IMR-90 (cell line): Measurements from ENCODE around the gene SMC4. TPM values are rescaled to one million over a fixed set of nuclear protein-coding genes. Genes with fewer than 3 reads are reported as not detected.

Experiments used
- ATAC-seq: fragments of 200-7000 bp; cut with Tn5 transposase; 2 replicates; pipeline ENCODE4 v1.9.1; 2020; ENCODE audit warnings: low read depth, mild to moderate bottlenecking, moderate library complexity
- BruUV-seq: library from RNA; stranded (reverse); fragments of 400-500 nt; replicated peaks from 2 replicates; lab custom pipeline; 2021; lab: Mats Ljungman, UMichigan
- CTCF ChIA-PET: fragments of 300-600 bp; formaldehyde crosslinking; extraction: SDS; loops from one replicate; lab custom pipeline; 2021; ENCODE audit warnings: antibody characterized with exemption; lab: Yijun Ruan, JAX
- POLR2A ChIA-PET: fragments of 300-600 bp; sonication (Branson Sonifier 250); formaldehyde crosslinking; loops from one replicate; lab custom pipeline; 2022; ENCODE audit warnings: antibody characterized with exemption; ENCODE audit not compliant: unreplicated experiment; lab: Charles Lee
- DNase-seq: peaks from one replicate; pipeline ENCODE4 v3.0.0; 2013
- H2AFZ ChIP-seq: replicated peaks from 2 replicates; pipeline ENCODE3; 2013; ENCODE audit warnings: low read length, mild to moderate bottlenecking; ENCODE audit not compliant: poor library complexity
- H2AK5ac ChIP-seq: 2 replicates; pipeline ENCODE4 v1.6.1; 2013; ENCODE audit warnings: low read depth, low read length, inconsistent platforms
- H2AK9ac ChIP-seq: replicated peaks from 2 replicates; pipeline ENCODE3; 2013; ENCODE audit warnings: mild to moderate bottlenecking, low read depth, low read length, moderate library complexity; ENCODE audit not compliant: poor library complexity
- H2BK120ac ChIP-seq: 2 replicates; pipeline ENCODE4 v1.6.1; 2013; ENCODE audit warnings: low read depth, low read length, inconsistent platforms
- H2BK15ac ChIP-seq: 3 replicates; pipeline ENCODE4 v1.6.1; 2013; ENCODE audit warnings: low read depth, low read length, inconsistent platforms
- H2BK20ac ChIP-seq: 2 replicates; pipeline ENCODE4 v1.6.1; 2013; ENCODE audit warnings: low read depth, mild to moderate bottlenecking, inconsistent platforms, low read length, moderate library complexity
- H2BK5ac ChIP-seq: 2 replicates; pipeline ENCODE4 v1.6.1; 2013; ENCODE audit warnings: mild to moderate bottlenecking, low read depth, low read length, inconsistent platforms; ENCODE audit not compliant: poor library complexity, severe bottlenecking
- H3K14ac ChIP-seq: replicated peaks from 2 replicates; pipeline ENCODE4 v1.6.1; 2013; ENCODE audit warnings: low read depth, low read length, inconsistent platforms
- H3K18ac ChIP-seq: 2 replicates; pipeline ENCODE4 v1.6.1; 2013; ENCODE audit warnings: low read depth, low read length, control low read depth
- H3K23ac ChIP-seq: 2 replicates; pipeline ENCODE4 v1.6.1; 2013; ENCODE audit warnings: low read depth, low read length, inconsistent platforms
- H3K27ac ChIP-seq: 2 replicates; pipeline ENCODE4 v1.5.1; 2013; ENCODE audit warnings: mild to moderate bottlenecking, control low read depth, low read length; ENCODE audit not compliant: insufficient read depth
- H3K27me3 ChIP-seq: 2 replicates; pipeline ENCODE4 v1.6.1; 2013; ENCODE audit warnings: low read length; ENCODE audit not compliant: control insufficient read depth, insufficient read depth
- H3K36me3 ChIP-seq: 2 replicates; pipeline ENCODE4 v1.6.1; 2013; ENCODE audit warnings: low read length, mixed read lengths; ENCODE audit not compliant: control insufficient read depth, insufficient read depth
- H3K4ac ChIP-seq: 2 replicates; pipeline ENCODE4 v1.6.1; 2013; ENCODE audit warnings: low read depth, low read length, inconsistent platforms
- H3K4me1 ChIP-seq: 2 replicates; pipeline ENCODE4 v1.6.1; 2013; ENCODE audit warnings: low read length, mixed read lengths; ENCODE audit not compliant: control insufficient read depth, insufficient read depth
- H3K4me2 ChIP-seq: 2 replicates; pipeline ENCODE4 v1.6.1; 2013; ENCODE audit warnings: low read depth, mild to moderate bottlenecking, control low read depth, low read length, moderate library complexity
- H3K4me3 ChIP-seq: 2 replicates; pipeline ENCODE4 v1.5.1; 2013; ENCODE audit warnings: low read depth, mild to moderate bottlenecking, control low read depth, low read length, moderate library complexity; ENCODE audit not compliant: insufficient read depth
- H3K56ac ChIP-seq: 2 replicates; pipeline ENCODE4 v1.6.1; 2013; ENCODE audit warnings: low read length, inconsistent platforms; ENCODE audit not compliant: insufficient read depth; ENCODE audit errors: extremely low read depth
- H3K79me1 ChIP-seq, 2 experiments: 2 replicates each; pipeline ENCODE4 v1.6.1; 2013; ENCODE audit warnings: low read length in 2 of 2, inconsistent platforms in 1 of 2, low read depth in 1 of 2
- H3K9ac ChIP-seq: 2 replicates; pipeline ENCODE4 v1.6.1; 2013; ENCODE audit warnings: low read depth, low read length, control low read depth
- H3K9me1 ChIP-seq: 2 replicates; pipeline ENCODE4 v1.6.1; 2013; ENCODE audit warnings: low read length, inconsistent platforms; ENCODE audit not compliant: insufficient read depth
- H3K9me3 ChIP-seq: 2 replicates; pipeline ENCODE4 v1.6.1; 2013; ENCODE audit warnings: low read length; ENCODE audit not compliant: control insufficient read depth, insufficient read depth
- H4K20me1 ChIP-seq: 2 replicates; pipeline ENCODE4 v1.6.1; 2013; ENCODE audit warnings: low read length, inconsistent platforms; ENCODE audit not compliant: insufficient read depth
- H4K5ac ChIP-seq: 2 replicates; pipeline ENCODE4 v1.6.1; 2013; ENCODE audit warnings: mild to moderate bottlenecking, low read depth, low read length, control low read depth
- H4K8ac ChIP-seq, 2 experiments: 2 replicates each; pipeline ENCODE4 v1.6.1; 2013; ENCODE audit warnings: low read depth in 2 of 2, low read length in 2 of 2, control low read depth in 1 of 2, inconsistent platforms in 1 of 2
- H4K91ac ChIP-seq: 2 replicates; pipeline ENCODE4 v1.6.1; 2013; ENCODE audit warnings: low read depth, low read length, inconsistent platforms; ENCODE audit not compliant: insufficient read depth
- CEBPB ChIP-seq: IDR thresholded peaks from 2 replicates; pipeline ENCODE4 v1.6.1; 2012; ENCODE audit warnings: low read depth, low read length, improper control_type of control experiment
- CHD1 ChIP-seq: IDR thresholded peaks from 2 replicates; pipeline ENCODE4 v1.6.1; 2012; ENCODE audit warnings: low read depth, low read length, improper control_type of control experiment
- CTCF ChIP-seq: conservative IDR thresholded peaks from 2 replicates; pipeline ENCODE4 v1.5.1; 2012; ENCODE audit warnings: mild to moderate bottlenecking, low read depth, low read length, improper control_type of control experiment
- FOS ChIP-seq: fragments of 150-350 bp; IDR thresholded peaks from 2 replicates; pipeline ENCODE4 v1.6.1; 2016; ENCODE audit warnings: low read depth, low read length
- MAFK ChIP-seq: IDR thresholded peaks from 2 replicates; pipeline ENCODE4 v1.6.1; 2012; ENCODE audit warnings: low read depth, low read length, improper control_type of control experiment
- MAZ ChIP-seq: IDR thresholded peaks from 2 replicates; pipeline ENCODE4 v1.6.1; 2012; ENCODE audit warnings: low read depth, mild to moderate bottlenecking, low read length, improper control_type of control experiment, moderate library complexity, borderline replicate concordance
- MXI1 ChIP-seq: IDR thresholded peaks from 2 replicates; pipeline ENCODE4 v1.6.1; 2012; ENCODE audit warnings: low read depth, mild to moderate bottlenecking, low read length, moderate library complexity, borderline replicate concordance
- POLR2A ChIP-seq: IDR thresholded peaks from 2 replicates; pipeline ENCODE4 v1.6.1; 2012; ENCODE audit warnings: mild to moderate bottlenecking, low read depth, low read length
- RCOR1 ChIP-seq: IDR thresholded peaks from 2 replicates; pipeline ENCODE4 v1.6.1; 2012; ENCODE audit warnings: mild to moderate bottlenecking, low read length, improper control_type of control experiment; ENCODE audit not compliant: insufficient replicate concordance
- RFX5 ChIP-seq: IDR thresholded peaks from 2 replicates; pipeline ENCODE4 v1.8.0; 2012; ENCODE audit warnings: low read depth, mild to moderate bottlenecking, low read length, moderate library complexity
- SMC3 ChIP-seq: fragments of 150-350 bp; IDR thresholded peaks from 2 replicates; pipeline ENCODE4 v1.6.1; 2016; ENCODE audit warnings: low read depth, mild to moderate bottlenecking, antibody characterized with exemption, low read length, moderate library complexity
- USF2 ChIP-seq: fragments of 150-350 bp; IDR thresholded peaks from 2 replicates; pipeline ENCODE4 v1.6.1; 2017; ENCODE audit warnings: mild to moderate bottlenecking, antibody characterized with exemption, low read length, low read depth
- WGBS, 2 experiments: methylation state at CpG; one replicate each; pipeline versions ENCODE4 v1.1.5 to v1.1.7; 2013; ENCODE audit warnings: missing lambda C conversion rate in 2 of 2; ENCODE audit not compliant: insufficient read length in 1 of 2; ENCODE audit errors: extremely low coverage in 2 of 2; 5-methylcytosine and 5-hydroxymethylcytosine counted together
- dilution Hi-C: fragments of 300-500 bp; cut with HindIII; formaldehyde crosslinking; loops from one replicate; pipeline ENCODE4 v1.14.3; 2018; ENCODE audit warnings: low sequenced_read_pairs; ENCODE audit not compliant: unreplicated experiment
- in situ Hi-C: fragments of 300-500 bp; cut with MboI; formaldehyde crosslinking; loops from 3 replicates; pipeline ENCODE4 v1.14.3; 2019; ENCODE audit warnings: low sequenced_read_pairs, inconsistent platforms, mixed read lengths
- intact Hi-C: fragments of 100-400 bp; cut with micrococcal nuclease; formaldehyde crosslinking; loops from 2 replicates; pipeline ENCODE4 v1.10.0; 2022
- polyA plus RNA-seq, 3 experiments: library from polyadenylated mRNA; depleted of rRNA; stranded (reverse); fragments of >200 nt; gene quantifications; 2 replicates each; pipeline ENCODE4 v1.2.3, GENCODE V29; 2012; ENCODE audit warnings: low replicate concordance in 1 of 3
- total RNA-seq: library from RNA; depleted of rRNA; stranded (reverse); fragments of >200 nt; gene quantifications from 2 replicates; pipeline ENCODE4 v1.2.3, GENCODE V29; 2012

SMC4 gene
- total and polyA plus RNA-seq, 2 of the 4 experiments (the other 2 are of a cell fraction) = 48.8 to 50.1 TPM

GRCh38 chr3:160477750-160478149, 78.3 kb downstream of the SMC4 start:
- CTCF ChIA-PET = interaction anchor here (0.7 kb wide), 1 partner anchor 71 kb away, joined by 3 read pairs; no protein-coding TSS in a partner anchor
- Histone ChIP-seq H4K91ac (no peak overlapping the region), H2AFZ (peak overlapping the region; percentile 60)

More at GRCh38 chr3:160477750-160478149, 78.3 kb downstream of the SMC4 start:
- Histone ChIP-seq H2BK5ac (no peak overlapping the region), H3K4me3 (no peak overlapping the region), H2AK9ac (peak overlapping the region; percentile 26), H3K4me1 (peaks cover 20% of the 10 kb centered on the region), H3K4me2 (no peak overlapping the region), H3K9ac (no peak overlapping the region), H3K79me1 (no peaks in the 10 kb centered on the region; a peak in 1 of 4 replicates), H3K14ac (no peak overlapping the region), H3K27me3 (no peaks in the 10 kb centered on the region), H3K23ac (peak overlapping the region; percentile 1; the same call in 1 of the 2 replicates), H4K20me1 (no peaks in the 10 kb centered on the region), H3K56ac (no peak overlapping the region), H3K18ac (peak overlapping the region; percentile 44; the same call in 1 of the 2 replicates), H2AK5ac (no peak overlapping the region), H3K27ac (no peak overlapping the region), H2BK15ac (peak overlapping the region; percentile 47; the same call in 1 of the 3 replicates), H2BK20ac (no peak overlapping the region), H4K5ac (no peak overlapping the region), H2BK120ac (peak overlapping the region; percentile 32; the same call in 1 of the 2 replicates), H3K9me1 (peaks cover 15% of the 10 kb centered on the region), H3K9me3 (no peaks in the 10 kb centered on the region), H4K8ac (peak overlapping the region in 1 of 2 experiments; percentile 53; a peak in 2 of 4 replicates), H3K4ac (peak overlapping the region; percentile 39), H3K36me3 (no peaks in the 10 kb centered on the region)
- WGBS, 2 experiments = 0% methylated on average over 1 of the region's 5 CpGs; no CpG with 5 or more reads in 1 of the 2 experiments
- in situ Hi-C loops (no loop called here), dilution Hi-C loops (no loop called here), intact Hi-C loops (no loop called here)
- POLR2A ChIA-PET = interaction anchor here (0.7 kb wide), 1 partner anchor 856 kb away, joined by 5 read pairs; no protein-coding TSS in a partner anchor
- no TSS peak for BruUV-seq
- DNase-seq (no peak), ATAC-seq (no peak)
- TF ChIP-seq RFX5 = no peak
- TF ChIP-seq POLR2A = no peak
- TF ChIP-seq SMC3 = no peak
- no peak for TF ChIP-seq FOS
- TF ChIP-seq USF2 = no peak
- TF ChIP-seq MAFK = no peak
- TF ChIP-seq CTCF = no peak
- TF ChIP-seq CEBPB = no peak
- TF ChIP-seq CHD1 = no peak
- no peak for TF ChIP-seq MAZ
- TF ChIP-seq RCOR1 = no peak
- TF ChIP-seq MXI1 = no peak
